Transverse colon (tissue), 3 donors: ENCODE results near the gene MADCAM1.

Source experiments
- EP300 ChIP-seq: sonication (generic); formaldehyde crosslinking; IDR thresholded peaks from one replicate; pipeline ENCODE4 v1.6.1; 2017; ENCODE audit warnings: antibody characterized with exemption, low read depth
- POLR2A ChIP-seq: fragments of 450-650 bp; IDR thresholded peaks from one replicate; pipeline ENCODE4 v1.6.1; 2016; ENCODE audit warnings: antibody characterized with exemption, mild to moderate bottlenecking, moderate library complexity
- TF ChIP-seq, protein P1 (sequence below), 5 experiments: fragments of 200-600 bp in 3 of 5; fragments of 450-650 bp in 2 of 5; sonication (generic) in 3 of 5; IDR thresholded peaks; 1 replicate in 2 of 5; 2 replicates in 3 of 5; pipeline ENCODE4 v1.5.1; 2016 to 2017; ENCODE audit warnings: antibody characterized with exemption in 5 of 5, inconsistent platforms in 3 of 5, mild to moderate bottlenecking in 2 of 5, moderate library complexity in 1 of 5

DNA sequence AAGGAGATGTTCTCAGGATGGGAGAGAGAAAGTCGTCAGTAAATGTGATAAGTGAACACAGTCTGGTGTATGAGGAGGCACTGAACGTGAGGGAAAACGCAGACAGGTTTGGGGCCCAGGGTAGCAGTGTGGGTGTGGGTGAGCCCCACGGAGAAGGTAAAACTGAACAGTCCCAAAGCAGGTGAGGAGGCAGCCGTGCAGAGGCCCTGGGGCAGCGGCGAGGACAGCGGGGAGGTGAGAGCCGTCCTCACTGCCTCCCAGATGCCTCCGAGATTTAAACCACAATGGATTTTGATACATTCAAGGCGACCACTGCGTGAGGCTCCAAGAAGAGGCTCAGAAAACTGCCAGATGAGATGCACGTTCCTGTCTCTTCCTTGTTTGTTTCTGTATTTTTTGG is 20.9 kb upstream of the MADCAM1 start:
- no peak for TF ChIP-seq POLR2A
- TF ChIP-seq, protein P1, sequence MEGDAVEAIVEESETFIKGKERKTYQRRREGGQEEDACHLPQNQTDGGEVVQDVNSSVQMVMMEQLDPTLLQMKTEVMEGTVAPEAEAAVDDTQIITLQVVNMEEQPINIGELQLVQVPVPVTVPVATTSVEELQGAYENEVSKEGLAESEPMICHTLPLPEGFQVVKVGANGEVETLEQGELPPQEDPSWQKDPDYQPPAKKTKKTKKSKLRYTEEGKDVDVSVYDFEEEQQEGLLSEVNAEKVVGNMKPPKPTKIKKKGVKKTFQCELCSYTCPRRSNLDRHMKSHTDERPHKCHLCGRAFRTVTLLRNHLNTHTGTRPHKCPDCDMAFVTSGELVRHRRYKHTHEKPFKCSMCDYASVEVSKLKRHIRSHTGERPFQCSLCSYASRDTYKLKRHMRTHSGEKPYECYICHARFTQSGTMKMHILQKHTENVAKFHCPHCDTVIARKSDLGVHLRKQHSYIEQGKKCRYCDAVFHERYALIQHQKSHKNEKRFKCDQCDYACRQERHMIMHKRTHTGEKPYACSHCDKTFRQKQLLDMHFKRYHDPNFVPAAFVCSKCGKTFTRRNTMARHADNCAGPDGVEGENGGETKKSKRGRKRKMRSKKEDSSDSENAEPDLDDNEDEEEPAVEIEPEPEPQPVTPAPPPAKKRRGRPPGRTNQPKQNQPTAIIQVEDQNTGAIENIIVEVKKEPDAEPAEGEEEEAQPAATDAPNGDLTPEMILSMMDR (IDR thresholded peaks at IDR 0.05), result no peak
- TF ChIP-seq EP300, result no peak
